GM12865 (cell line): Measurements from ENCODE around the gene PDHB.

Experiments used
- DNase-seq: peaks from one replicate; pipeline ENCODE4 v3.0.0; 2010; ENCODE audit warnings: low read depth
- H3K4me3 ChIP-seq: 2 replicates; pipeline ENCODE4 v1.5.1; 2011; ENCODE audit warnings: mild to moderate bottlenecking, low read depth, low read length, control low read depth
- TF ChIP-seq, protein P1 (sequence below): IDR thresholded peaks from 2 replicates; pipeline ENCODE4 v1.5.1; 2011; ENCODE audit warnings: low read length, control low read depth, low read depth, inconsistent platforms; ENCODE audit not compliant: insufficient read depth; ENCODE audit errors: missing control alignments

Gene PDHB

DNA sequence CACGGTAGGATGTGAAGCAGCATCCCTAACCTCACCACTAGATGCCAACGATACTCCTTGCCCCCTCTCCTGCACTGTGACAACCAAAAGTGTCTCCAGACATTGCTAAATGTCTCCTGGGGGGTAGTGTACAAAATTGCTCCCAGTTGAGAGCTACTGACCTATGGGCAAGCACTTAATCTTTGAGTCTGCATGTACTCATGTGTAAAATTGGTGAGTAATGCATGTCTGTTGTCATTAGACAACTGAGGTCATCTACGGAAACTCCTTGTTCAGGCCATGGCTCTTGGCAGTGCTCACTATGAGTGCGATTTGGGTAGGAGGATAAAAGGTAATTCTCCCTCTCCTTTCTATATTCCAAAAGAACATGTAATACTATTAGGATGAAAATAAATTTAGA lies 29.2 kb downstream of the PDHB start:
- TF ChIP-seq, protein P1, sequence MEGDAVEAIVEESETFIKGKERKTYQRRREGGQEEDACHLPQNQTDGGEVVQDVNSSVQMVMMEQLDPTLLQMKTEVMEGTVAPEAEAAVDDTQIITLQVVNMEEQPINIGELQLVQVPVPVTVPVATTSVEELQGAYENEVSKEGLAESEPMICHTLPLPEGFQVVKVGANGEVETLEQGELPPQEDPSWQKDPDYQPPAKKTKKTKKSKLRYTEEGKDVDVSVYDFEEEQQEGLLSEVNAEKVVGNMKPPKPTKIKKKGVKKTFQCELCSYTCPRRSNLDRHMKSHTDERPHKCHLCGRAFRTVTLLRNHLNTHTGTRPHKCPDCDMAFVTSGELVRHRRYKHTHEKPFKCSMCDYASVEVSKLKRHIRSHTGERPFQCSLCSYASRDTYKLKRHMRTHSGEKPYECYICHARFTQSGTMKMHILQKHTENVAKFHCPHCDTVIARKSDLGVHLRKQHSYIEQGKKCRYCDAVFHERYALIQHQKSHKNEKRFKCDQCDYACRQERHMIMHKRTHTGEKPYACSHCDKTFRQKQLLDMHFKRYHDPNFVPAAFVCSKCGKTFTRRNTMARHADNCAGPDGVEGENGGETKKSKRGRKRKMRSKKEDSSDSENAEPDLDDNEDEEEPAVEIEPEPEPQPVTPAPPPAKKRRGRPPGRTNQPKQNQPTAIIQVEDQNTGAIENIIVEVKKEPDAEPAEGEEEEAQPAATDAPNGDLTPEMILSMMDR, result no peak
- no peak overlapping the region for H3K4me3 ChIP-seq
- DNase-seq, result no peak

DNA sequence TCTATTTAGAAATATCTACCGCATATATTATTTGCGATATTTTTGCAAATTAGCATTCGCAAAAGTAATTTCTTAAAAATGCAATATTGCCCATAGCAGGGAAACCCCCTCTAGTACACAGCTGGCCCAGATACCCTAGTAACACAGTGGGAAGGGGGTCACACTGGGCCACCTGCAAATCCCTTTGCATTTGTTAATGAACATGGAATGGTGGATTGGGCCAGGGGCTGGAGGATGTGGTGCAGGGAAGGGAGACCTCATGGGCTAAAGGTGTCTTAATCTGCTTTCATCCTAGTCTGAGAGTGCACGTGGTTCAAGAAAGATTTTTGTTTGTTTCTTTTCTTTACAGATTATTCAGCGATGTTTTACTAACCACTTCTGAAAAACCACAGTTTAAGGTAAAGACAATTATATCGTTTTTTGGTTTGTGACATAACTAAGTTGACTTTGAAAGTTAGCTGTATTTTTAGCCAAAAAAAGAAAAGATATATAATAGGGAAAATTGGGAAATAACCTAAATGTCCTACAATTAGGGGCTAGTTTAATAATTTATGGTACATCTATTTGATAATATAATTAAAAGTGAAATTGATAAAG lies 30.0 kb downstream of the PDHB start:
- TF ChIP-seq, protein P1, result no peak
- DNase-seq, result no peak
- no peak overlapping the region for H3K4me3 ChIP-seq

DNA sequence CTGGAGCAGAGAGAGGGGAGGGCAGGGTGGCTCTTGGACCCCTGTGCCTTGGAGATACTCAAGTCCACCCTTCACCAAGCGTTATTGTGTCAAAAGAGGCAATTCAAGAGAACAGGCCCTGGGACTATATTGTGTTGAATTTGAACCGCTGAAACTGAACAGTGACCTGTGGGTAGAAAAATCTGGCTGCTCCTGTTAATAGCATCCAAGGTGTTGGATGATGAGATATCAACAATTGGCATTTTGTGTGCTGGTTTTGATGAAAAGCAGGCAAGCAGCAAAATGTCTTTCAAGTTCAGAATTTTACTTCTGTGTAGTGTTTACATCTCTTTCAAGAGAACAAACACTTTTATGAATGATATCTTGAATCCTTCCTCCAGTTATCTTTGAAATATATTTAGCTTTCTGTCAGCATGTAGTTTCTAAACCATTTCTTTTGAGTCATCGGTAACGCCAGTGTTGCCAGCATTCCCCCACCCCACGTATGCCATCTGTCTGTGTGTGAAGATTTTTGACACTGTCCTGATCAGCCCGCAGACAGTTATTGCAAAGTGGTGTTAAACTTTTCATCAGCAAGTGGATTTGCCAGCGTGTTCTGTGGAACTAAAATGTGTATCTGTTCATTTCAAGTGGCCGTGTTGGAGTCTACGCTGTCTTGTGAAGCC lies 34.8 kb downstream of the PDHB start:
- no peak for DNase-seq
- TF ChIP-seq, protein P1, result no peak
- H3K4me3 ChIP-seq, result no peak overlapping the region

DNA sequence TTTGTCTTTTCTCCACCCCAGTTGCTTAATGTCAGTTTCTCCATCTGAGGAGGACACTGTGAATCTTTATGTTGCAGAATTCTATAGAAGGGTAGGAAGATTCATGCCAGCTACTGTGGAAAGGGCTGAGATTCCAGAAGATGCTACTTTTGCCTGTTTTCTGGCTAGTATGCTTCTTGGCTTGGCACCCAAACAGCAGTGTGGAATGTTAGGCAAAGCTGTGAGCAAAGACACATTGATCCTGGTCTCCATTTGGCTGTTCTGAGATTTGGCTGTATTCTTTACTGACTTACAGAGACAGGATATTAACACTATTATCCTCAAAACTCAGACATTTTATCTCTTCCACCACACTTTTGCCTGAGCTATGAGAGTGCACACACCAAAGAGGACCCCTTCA lies 39.3 kb downstream of the PDHB start:
- DNase-seq, result no peak
- TF ChIP-seq, protein P1, result no peak
- no peak overlapping the region for H3K4me3 ChIP-seq

DNA sequence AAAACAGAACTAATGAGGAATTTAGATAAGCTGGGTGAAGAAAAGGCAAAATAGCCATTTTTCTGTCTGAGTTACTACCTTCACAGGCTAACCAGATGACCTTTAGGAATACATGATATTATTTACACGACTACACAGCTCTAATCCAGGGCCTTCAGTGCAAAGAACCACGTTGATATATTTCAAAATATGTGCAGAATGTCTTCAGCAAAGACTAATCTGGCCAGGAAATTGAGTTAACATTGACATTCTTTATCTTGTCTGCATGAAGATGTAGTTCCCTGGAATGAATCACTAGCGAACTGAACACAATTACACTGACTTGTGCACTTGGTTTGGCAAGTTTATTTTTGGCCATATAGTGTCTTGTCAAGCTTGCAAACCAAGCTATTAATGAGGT lies 41.5 kb downstream of the PDHB start:
- H3K4me3 ChIP-seq, result no peak overlapping the region
- no peak for DNase-seq
- TF ChIP-seq, protein P1, result no peak

DNA sequence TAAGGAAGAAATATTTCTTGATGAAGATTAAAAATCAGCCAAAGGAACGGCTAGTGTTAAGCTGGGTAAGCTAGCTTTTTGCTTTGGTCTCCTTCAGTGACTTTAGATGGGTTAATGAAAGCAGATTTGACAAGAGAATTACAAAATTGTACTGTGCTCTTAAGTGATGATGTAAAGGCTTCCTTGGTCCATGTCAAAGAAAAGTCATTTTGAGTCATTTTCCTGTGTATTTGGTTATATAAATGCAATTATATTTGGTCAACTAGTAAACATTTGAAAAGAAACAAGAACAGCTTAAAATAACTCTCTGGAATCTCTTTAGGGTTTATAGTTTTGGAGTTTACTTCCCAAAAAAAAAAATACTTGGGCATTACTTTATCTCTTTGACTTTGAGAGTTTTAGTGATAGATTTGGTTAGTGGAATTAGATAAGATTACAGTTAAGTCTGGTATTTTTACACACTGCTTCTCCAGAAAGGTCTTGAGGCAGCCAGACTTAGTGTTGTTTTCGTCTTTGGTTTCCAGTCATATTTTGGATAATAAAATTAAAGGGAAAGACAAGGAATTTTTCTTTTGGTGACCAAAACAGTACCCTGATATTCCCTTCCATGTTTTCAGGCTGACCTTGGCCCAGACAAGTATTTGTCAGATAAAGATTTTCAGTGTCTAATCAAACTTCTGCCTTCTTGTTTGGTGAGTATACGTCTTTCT lies 42.3 kb downstream of the PDHB start:
- DNase-seq, result no peak
- no peak overlapping the region for H3K4me3 ChIP-seq
- TF ChIP-seq, protein P1, result no peak
